Left renal cortex interstitium (tissue), 4 donors: Measurements from ENCODE around the gene EPHA4. TPM values are rescaled to one million over a fixed set of nuclear protein-coding genes. Genes with fewer than 3 reads are reported as not detected.

Experiments used
- DNase-seq, 4 donors: peaks; one replicate each; pipeline ENCODE4 v3.0.0-alpha.2; 2013; ENCODE audit warnings: low read depth in 4 of 4, low spot score in 2 of 4, missing footprints in 1 of 4
- polyA plus RNA-seq, 4 donors: library from polyadenylated mRNA; unstranded; fragments of 120-200 nt; gene quantifications; one replicate each; pipeline ENCODE4 v1.2.1, GENCODE V29; 2013; ENCODE audit not compliant: insufficient read length in 4 of 4

Gene EPHA4
- polyA plus RNA-seq, 4 donors: 53.7 to 64.7 (median 55.8) TPM

DNA sequence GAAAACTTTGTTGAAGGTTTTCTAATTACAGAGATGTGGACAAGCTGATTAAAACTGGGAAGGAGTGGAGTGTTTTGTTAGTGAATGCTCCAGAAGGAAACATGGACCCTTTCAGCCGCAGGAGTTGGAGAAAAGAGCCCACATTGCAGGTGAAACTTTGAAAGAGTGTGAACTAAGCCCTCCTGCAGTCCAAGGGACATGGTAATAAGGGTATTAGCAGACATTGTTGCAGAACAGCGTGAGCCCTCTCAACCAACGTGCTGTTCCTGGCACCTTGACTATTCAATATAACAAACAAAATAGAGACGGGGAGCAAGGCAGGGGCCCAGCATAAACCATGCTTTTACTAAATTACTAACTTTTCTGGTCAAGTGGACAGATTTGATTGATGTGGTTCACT, 122.7 kb downstream of the EPHA4 start:
- DNase-seq: no peak

DNA sequence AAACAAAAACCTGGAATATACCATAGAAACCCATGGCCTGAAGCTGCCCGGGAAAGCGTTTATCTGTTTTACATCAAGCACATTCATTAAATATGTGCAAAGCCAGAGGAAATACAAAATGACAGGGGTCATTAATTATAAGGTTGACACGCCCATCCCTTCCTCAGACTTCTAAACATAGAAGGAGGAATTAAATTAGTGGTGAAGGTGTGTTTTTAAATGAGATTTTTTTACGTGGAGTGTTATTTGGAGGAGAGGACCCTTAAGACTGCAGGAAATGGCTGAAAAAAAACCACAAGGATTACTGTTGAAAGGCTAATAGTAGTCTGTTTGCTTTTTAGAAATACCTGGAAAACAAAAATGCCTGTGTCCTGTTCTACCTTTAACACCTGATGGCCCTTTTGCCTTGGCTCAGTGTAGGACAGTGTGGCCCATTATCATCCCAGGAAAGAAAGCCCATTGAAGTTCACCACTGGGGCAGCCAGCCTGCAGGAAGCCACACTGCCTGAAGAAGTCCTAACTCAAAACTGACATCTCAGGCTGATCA, 123.2 kb downstream of the EPHA4 start:
- no peak for DNase-seq

DNA sequence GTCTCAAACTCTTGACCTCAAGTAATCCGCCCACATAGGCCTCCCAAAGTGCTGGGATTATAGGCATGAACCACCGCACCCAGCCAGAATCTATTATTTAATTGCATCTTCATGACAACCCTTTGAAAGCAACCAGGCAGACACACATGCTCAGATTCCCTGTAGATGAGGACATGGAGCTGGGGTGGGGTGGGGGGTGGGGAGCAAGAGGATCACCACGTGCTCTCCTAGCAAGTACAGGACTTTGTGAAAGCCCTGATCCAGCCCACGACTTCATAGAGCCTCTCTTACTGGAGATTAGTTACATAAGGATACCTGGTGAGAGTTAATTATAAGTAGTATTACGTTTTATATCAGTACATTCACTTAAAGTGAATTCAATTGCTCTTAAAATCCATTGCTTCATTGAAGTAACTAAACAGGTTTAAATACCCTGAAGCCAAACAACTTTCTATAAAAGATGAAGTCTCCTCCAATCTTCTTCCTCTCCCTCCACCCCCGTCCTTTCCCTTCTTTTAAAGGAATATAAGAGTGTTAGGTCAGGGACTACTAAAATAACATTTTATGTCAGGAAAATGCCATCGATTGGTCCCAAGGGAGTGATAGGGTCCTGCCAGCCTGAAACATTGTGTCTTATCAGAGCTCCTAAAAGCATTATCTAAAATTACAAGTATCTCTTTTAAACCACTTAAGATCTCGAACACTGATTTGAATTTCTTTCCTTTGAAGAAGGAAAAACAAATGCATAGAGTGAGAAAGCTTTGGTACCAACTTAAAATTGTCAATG, 123.9 kb downstream of the EPHA4 start:
- no peak for DNase-seq

DNA sequence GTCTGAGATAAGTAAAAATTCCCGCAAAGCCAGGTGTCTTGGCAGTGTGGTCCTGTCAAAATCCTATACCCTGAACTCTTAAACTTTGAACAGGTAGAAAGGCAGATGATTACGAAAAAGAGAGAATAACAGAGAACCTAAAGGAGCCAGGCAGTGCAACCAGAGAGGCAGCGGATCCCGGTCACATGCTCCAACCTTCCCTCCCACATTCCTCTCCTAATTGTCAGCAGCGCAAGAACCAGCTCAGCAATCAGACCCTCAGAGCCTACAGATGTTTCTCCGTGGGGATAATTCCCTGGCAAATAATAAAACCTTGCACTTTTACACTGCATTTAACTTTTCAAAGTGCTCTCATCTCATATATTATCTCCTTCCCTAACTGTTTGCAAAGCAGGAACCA, 124.8 kb downstream of the EPHA4 start:
- no peak for DNase-seq

DNA sequence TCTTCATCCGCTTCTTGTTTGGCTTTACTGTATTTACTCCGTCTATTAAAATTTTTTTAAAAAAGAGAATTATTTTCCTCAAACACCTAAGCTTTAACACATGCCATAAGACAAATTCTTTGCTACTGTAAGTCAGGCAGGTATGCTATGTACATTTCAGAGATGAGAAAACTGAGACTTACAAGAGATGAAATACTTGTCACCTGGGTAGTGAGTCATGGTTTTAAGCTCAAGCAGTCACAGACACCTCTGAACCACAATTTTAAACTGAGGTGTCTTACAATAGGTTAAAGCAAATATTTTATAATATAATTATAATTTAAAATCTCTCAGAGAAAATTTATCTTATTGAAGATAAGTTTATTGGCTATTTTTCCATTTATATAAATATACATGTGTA, 126.0 kb downstream of the EPHA4 start:
- DNase-seq: no peak

DNA sequence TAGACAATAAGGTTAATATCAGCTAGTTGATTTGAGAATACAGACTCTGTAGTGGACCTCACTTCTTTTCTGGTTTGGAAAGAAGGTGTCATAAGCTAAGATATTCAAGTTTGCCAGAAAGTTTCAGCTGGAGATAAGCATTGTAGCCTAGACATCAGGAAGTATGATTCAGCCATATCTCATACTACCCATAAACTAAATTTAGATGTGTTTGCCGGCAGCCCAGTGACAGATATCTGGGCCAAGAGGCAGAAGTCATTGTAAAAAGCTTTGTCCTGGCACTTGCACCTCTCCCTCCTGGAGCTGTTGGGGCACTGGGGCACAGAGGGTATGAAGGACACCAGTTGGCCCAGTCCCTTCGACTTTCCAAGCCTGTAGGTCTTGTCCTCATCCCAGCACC, 128.0 kb downstream of the EPHA4 start:
- no peak for DNase-seq

DNA sequence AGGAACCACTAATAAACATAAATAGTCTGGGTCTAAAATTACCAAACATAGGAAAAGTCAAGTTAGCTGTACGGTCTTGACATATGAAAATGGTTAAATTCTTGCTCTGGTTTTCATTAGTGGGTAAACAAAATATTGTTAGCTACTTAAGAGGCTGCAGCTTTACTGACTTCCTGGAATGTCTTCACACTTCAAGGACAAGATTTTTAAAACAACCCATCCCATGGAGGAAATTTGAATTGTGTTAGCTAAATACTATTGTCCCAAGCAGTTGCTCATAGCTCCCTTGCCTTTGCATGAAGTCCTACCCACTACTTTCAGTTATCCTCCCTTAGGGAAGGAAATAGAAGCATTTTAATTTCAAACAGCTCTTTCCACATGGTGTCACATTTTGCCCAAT, 128.5 kb downstream of the EPHA4 start:
- DNase-seq: no peak

DNA sequence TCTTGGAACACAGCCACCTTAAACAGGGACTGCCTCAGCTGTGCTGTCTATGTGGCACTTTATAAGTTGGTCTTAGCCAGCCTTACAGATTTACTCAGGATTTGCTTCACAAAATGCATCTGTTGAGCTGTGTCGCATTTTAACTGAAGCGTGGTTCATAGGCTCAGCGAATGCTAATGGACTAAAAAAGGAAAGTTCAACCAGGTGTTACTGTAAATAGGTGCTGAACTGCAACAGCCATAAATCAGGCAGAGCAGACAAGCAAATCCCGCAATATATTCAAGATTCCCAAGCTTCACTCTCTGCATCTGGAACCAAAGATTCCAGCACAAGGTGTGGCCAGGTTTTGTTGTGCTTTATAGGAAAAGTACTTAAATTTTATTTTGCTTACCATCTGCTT, 130.0 kb downstream of the EPHA4 start:
- DNase-seq: peak in 2 of 4 donors; percentile 32 to 45

DNA sequence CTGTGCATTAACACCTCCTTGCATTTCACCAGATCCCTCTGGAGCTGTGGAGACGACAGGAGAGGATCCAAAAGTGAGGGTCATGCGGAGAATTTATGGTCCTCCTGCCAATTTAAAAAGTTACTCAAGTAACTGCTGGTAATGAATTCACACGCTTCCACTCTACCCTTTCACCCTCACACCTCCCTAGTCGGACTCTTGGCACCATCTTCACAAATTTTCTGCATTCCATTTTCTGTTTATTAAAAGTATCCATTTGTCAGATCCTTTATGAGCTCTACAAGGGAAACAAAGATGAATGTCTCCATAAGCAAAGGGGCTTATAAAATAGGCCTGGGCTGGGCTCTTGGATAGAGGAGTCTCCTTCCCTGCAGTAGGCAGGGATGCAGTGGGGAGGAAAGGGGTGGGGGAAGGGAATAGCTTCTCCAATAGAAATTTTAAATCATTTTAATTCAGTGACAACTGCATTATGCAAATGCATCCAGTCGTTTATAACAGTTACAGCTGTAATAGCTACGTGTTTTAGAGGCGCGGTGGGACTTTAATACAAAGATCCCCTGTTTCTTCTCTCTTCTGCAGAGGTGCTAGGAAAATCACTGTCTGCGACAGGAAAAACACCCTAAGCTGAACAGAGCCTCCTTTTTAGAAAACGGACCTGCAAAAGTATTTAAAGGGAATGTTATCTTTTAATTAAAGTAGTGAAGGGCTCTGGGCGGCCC, 132.2 kb downstream of the EPHA4 start:
- DNase-seq: no peak

DNA sequence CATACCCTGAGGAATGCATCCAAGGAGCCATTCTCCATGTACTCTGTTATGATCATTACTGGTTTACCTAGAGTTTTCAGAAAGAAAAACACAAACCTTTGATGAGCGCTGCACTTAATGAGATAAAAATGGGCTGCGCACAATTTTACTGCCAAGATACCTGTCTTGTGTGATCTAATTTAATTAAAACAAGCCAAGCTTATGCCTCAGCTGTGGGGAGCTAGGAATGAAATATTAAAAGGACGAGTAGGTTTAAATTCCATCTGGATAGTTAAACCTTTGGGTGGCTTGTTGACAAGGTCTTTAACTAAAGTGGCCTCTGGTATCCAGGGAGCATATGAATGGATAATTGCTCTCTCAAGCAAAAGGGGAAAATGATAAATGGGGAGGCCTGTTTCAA, 135.0 kb downstream of the EPHA4 start:
- no peak for DNase-seq

DNA sequence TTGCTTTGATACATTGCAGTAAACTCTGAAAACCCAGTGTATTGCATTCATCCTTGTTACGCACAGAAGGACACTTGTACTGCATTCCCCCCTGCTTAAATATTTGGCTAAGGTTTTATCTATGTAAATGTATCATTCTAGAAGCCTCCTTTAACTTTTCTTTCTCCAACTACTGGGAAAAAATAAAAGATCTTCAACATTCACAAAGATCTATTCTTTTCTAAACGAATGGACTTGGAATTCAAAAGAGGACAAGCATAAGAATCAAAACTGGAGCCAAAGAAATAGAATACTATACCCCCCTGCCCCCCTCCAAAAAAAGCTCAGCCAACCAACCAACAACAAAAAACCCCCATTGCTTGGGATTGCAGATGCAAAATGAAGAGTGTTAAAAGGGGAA, 136.9 kb downstream of the EPHA4 start:
- no peak for DNase-seq

DNA sequence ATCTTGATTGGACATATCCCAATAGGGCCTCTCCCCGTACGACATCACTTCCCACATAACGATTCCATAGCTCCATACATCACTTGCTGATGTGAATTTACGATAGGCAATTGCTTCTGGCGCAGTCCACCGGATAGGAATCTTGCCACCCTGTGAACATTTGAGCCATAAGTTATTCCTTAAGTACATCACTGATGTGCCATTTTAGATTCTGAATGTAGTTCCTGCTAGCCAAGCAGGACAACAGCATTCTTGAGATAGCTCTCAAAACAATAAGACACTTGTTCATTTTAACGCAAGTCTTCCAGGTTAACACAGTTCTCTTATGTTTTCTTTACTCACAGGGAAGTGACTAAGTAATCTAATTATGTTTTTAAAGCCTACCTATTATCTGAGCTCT, 138.0 kb downstream of the EPHA4 start:
- DNase-seq: no peak

DNA sequence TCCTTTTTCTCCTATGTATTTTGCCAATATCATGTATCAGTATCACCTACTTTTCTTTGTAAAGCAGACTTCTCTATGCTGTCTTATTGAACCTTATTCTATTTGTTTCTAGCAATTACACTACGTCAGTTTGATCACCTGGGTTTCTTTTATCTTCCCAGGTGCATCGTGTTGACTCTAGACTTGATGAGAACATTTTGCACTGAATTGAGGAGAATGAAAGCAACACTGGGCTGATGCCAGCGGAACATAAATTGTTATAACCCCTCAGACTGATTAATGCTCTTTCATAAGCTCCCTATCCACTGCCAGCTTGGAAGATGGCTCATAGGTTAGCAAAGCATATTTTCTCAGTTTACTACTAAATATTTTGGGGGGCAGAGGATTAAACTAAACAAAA, 140.6 kb downstream of the EPHA4 start:
- no peak for DNase-seq

DNA sequence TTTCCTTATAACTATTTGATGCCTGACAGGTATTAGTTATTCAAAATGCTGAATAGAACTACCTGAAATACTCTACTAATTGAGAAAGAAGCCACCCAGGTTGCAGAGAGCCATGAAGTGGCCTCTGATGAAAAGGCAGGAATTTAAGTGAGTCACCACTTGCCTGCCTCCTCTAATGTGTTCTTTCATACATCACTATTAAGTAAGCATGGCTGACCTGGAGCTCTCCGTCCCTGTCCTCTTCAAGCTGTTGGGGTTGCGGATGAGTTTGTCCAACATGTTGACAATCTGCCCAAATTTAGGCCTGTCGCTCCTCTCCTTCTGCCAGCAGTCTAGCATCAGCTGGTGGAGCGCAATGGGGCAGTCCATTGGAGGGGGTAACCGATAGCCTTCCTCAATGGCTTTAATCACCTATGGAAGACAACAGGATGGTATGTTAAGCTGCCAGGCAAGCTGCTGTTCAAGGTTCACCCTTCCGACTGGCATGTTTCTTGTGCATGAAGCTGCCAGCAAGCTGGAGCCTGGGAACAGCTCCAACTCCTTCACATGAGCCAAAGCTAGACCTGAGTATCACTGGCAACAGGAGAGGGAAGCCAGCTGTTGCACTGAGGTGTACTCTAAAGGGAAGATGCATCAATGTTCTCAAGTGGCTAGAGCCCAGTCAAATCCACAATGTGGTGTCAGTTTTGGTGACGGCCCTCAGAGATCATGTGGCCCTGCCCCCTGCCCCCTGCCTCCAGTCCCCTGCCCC, 142.2 kb downstream of the EPHA4 start:
- no peak for DNase-seq

DNA sequence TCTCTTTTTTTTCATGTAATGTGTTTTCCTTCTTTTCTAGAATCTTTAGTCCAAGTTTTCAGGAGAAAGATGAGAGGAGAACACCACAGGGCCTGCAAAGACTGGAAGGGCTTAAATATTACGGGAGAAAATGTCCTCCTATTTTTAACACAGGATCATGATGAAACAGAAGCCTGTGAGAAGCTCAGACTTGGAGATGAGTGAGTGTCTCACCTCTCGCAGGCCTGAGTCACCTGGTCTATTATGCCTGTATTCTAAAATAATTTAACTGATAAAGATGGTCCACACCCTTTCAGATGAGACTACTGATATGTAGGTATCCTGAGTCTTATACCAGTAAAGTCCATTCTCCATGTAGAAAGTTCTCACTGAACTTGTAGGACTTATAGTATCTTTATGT, 143.2 kb downstream of the EPHA4 start:
- DNase-seq: no peak

DNA sequence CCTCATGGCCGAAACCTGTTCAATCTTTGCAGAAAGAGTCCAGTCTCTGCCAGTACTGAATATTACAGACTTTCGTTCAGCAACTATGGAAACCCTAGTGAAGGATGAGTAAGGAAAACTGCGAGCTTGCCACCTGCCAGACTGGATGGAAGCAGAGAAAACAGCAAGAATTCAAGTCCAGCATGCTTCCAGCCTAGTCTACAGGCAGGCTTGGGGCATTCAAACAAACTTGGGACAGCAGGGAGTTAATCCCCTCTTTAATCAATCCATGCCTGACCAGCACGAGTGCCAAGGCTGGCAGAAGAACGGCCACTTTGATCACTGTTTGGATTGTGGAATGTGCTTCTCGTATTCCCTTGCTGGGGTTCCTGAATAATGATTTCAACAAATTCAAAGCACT, 145.2 kb downstream of the EPHA4 start:
- DNase-seq: no peak

DNA sequence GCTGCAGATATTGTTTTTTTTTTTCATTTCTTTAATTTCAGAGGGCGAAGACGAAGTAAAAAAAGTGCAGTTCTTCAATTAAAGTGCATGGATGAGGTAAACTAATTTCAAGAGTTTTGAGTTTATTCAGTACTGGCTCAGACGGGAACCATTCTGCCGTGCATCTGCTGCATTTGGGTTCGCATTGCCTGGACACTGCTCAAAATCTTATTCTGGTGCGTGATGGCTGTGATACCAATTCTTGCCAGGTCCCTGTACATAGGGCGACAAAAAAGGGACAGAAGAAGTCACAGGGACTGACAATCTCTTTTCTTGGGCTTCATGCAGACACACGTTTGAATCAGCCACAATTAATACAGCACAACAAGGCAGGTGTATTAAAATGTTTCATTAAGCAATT, 146.2 kb downstream of the EPHA4 start:
- no peak for DNase-seq

DNA sequence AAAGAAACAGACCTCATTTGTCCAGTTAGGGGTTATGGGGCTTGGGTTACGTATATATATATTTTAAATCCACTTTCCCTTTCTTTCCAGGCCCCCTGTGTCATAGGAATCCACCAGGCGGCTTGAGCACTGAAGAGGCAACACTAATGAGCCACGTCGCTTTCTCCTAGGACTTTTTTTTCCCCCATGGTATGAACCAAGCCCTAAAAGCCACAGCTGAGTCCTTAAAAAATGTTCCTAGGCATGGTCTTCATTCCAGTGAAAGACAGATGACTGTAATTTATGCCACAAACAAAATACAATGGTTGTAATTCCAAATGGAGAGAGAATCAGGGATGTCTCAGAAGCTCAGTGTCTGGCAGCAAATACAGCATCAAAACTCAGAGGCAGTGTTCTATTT, 146.8 kb downstream of the EPHA4 start:
- DNase-seq: no peak

DNA sequence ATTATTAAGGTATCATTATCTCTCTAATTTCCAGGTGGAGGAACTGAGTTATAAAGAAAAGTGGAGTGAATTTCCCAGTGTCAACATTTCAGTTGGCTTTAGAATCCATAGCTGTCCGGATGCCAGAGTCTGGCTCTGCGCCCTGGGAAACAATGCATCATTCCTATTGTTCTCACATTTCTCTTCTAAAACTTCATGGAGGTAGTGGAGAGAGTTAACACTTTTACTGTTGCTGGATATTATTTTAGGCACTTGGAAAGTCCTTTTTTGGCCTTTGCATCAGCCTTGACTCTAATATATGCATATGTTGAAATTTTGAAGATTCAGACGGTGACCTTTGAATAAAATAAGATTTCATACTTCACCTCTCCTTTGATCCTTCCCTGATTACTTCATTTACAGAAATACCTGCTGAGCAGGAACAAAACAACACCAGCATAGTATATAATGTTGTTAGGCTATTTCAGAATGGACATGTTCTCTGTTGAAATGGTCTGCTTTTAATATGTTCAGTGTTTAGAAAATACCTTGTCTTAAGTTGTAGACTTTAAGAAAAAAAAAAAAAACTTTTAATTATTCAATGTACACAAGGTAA, 148.8 kb downstream of the EPHA4 start:
- no peak for DNase-seq

DNA sequence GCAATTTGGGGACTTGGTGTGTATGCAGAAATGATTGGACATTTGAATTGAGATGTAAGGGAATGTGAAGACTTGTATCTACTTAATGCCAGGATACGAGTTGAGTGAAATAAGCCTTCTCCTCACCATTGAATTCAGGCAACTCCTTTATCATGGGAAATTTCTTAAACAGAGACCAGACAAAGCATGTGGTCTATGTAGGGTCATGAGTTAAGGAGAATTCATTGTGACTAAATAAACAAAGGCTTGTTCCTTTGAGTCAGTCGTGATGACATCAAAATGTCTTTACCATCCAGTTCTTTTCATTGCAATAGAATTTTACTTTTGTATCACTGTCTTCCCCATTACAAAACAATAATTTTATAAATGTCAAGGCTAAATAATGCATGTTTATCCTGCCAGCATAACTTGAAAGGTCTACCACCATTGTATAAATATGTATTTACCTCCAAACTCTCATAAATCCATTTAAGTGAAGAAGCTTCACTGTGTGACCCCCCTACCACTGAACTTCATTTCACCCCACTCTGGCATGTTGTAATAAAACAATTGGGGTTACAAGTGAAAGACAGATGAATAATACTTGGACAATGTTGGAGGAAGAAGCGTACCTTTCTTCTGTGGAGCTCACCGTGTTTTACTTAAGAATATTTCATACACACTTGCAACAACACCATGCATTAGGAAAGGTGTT, 149.4 kb downstream of the EPHA4 start:
- no peak for DNase-seq
